SK-N-SH treated with all-trans-retinoic acid at 6 μM for 48 hours (cell line): ENCODE measurements around the gene SECISBP2.

Experiments used
- TSHZ2 ChIP-seq: fragments of 250-450 bp; sonication (Bioruptor Pico); IDR thresholded peaks from 2 replicates; pipeline ENCODE4 v1.5.0; 2020; ENCODE audit warnings: mild to moderate bottlenecking, moderate library complexity
- ZNF70 ChIP-seq: fragments of 450-650 bp; formaldehyde crosslinking; IDR thresholded peaks from 2 replicates; pipeline ENCODE4 v1.5.0; 2020; ENCODE audit warnings: mild to moderate bottlenecking, moderate library complexity

DNA sequence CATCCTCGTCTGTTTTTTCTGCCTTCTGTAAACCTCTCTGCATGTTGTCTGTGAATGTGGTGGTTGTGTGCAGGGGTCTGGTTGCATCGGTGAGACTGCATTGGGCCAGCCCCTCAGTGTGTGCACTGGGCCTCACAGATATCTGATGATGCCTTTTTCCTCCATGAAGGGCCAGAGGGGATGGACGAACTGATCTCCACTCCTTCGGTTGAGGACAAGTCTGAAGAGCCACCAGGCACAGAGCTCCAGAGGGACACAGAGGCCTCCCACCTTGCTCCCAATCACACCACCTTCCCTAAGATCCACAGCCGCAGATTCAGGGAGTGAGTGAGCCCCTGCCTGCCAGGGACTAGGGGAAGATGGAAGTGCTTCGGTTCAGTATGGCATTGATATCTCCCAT lies 31.3 kb downstream of the SECISBP2 start:
- TF ChIP-seq TSHZ2 (CRISPR knock-in tag) (no peak), ZNF70 (CRISPR knock-in tag) (no peak)
